NCI-H1694 treated with DMSO at 0.1 percent for 48 hours (cell line): ENCODE measurements around the gene GARNL3.

ENCODE experiments used
- DNase-seq: peaks from one replicate; lab custom pipeline; 2025; lab: John Stamatoyannopoulos, UW

The GARNL3 gene

GRCh38 chr9:127351182-127352166 lies 86.9 kb downstream of the GARNL3 start:
- DNase-seq: no peak

- DNase-seq: no peak
Measured at GRCh38 chr9:127353882-127354281, 89.3 kb downstream of the GARNL3 start.

- no peak for DNase-seq
Measured at GRCh38 chr9:127356906-127357305, 92.3 kb downstream of the GARNL3 start.

GRCh38 chr9:127358023-127358535 lies 93.5 kb downstream of the GARNL3 start:
- DNase-seq: no peak

GRCh38 chr9:127358770-127359169 lies 94.2 kb downstream of the GARNL3 start:
- DNase-seq: no peak

- no peak for DNase-seq
Measured at GRCh38 chr9:127360250-127360649, 95.7 kb downstream of the GARNL3 start.

- DNase-seq: no peak
Measured at GRCh38 chr9:127360829-127361228, 96.3 kb downstream of the GARNL3 start.

- DNase-seq: no peak
Measured at GRCh38 chr9:127361561-127361960, 97.0 kb downstream of the GARNL3 start.

GRCh38 chr9:127362829-127363228 lies 98.3 kb downstream of the GARNL3 start:
- DNase-seq: no peak

- no peak for DNase-seq
Measured at GRCh38 chr9:127365461-127365860, 100.9 kb downstream of the GARNL3 start.

GRCh38 chr9:127366594-127366993 lies 102.0 kb downstream of the GARNL3 start:
- DNase-seq: no peak

GRCh38 chr9:127368852-127369402 lies 104.4 kb downstream of the GARNL3 start:
- no peak for DNase-seq

GRCh38 chr9:127369428-127369827 lies 104.9 kb downstream of the GARNL3 start:
- DNase-seq: no peak

GRCh38 chr9:127370147-127370579 lies 105.6 kb downstream of the GARNL3 start:
- DNase-seq: no peak

GRCh38 chr9:127370672-127371648 lies 106.4 kb downstream of the GARNL3 start:
- no peak for DNase-seq

GRCh38 chr9:127380479-127380878 lies 115.9 kb downstream of the GARNL3 start:
- no peak for DNase-seq

GRCh38 chr9:127382541-127382940 lies 118.0 kb downstream of the GARNL3 start:
- no peak for DNase-seq

GRCh38 chr9:127384016-127384730 lies 119.6 kb downstream of the GARNL3 start:
- DNase-seq: no peak

GRCh38 chr9:127384901-127385300 lies 120.3 kb downstream of the GARNL3 start:
- no peak for DNase-seq

GRCh38 chr9:127386249-127386648 lies 121.7 kb downstream of the GARNL3 start:
- no peak for DNase-seq

GRCh38 chr9:127386981-127387380 lies 122.4 kb downstream of the GARNL3 start:
- no peak for DNase-seq
